Neural cell (in vitro differentiated cells): ENCODE results near the gene EPHB4.

Experiments used
- CTCF ChIP-seq: fragments of 450-650 bp; IDR thresholded peaks from 2 replicates; pipeline ENCODE4 v1.5.1; 2014; ENCODE audit warnings: antibody characterized with exemption, mild to moderate bottlenecking, moderate library complexity; ENCODE audit not compliant: poor library complexity, severe bottlenecking
- EP300 ChIP-seq: fragments of 450-650 bp; conservative IDR thresholded peaks from 2 replicates; pipeline ENCODE4 v1.6.1; 2014; ENCODE audit warnings: antibody characterized with exemption, mild to moderate bottlenecking, moderate library complexity; ENCODE audit not compliant: poor library complexity, severe bottlenecking
- EZH2 ChIP-seq: fragments of 200-600, 300-800 bp; shearing (Covaris generic), sonication (generic); IDR thresholded peaks from 2 replicates; pipeline ENCODE4 v1.6.1; 2014; ENCODE audit warnings: antibody characterized with exemption, low read length, borderline replicate concordance, mild to moderate bottlenecking; ENCODE audit not compliant: insufficient read depth, poor library complexity, severe bottlenecking
- MXI1 ChIP-seq: fragments of 450-650 bp; conservative IDR thresholded peaks from 2 replicates; pipeline ENCODE4 v1.6.1; 2014; ENCODE audit warnings: antibody characterized with exemption, mild to moderate bottlenecking; ENCODE audit not compliant: poor library complexity, severe bottlenecking
- POLR2AphosphoS5 ChIP-seq: IDR thresholded peaks from 2 replicates; pipeline ENCODE4 v1.6.1; 2012
- RAD21 ChIP-seq: fragments of 450-650 bp; conservative IDR thresholded peaks from 2 replicates; pipeline ENCODE4 v1.6.1; 2014; ENCODE audit warnings: antibody characterized with exemption, mild to moderate bottlenecking, moderate library complexity
- SMC3 ChIP-seq: fragments of 450-650 bp; conservative IDR thresholded peaks from 2 replicates; pipeline ENCODE4 v1.6.1; 2014; ENCODE audit warnings: antibody characterized with exemption, mild to moderate bottlenecking, moderate library complexity; ENCODE audit not compliant: poor library complexity
- TAF1 ChIP-seq: IDR thresholded peaks from 2 replicates; pipeline ENCODE4 v1.6.1; 2012; ENCODE audit warnings: low read depth

GRCh38 chr7:100874577-100875355, 47.4 kb upstream of the EPHB4 start, which contains the start of gene SRRT:
- TF ChIP-seq CTCF (peak; percentile 66), MXI1 (peak; percentile 83), SMC3 (peak; percentile 46), EZH2 (no peak), POLR2AphosphoS5 (peak; percentile 99), RAD21 (peak; percentile 14), EP300 (peak; percentile 76), TAF1 (peak; percentile 84)
